NB4 (cell line): ENCODE data around the gene SMC1B.

ENCODE experiments used
- POLR2A ChIP-seq: IDR thresholded peaks from 2 replicates; pipeline ENCODE4 v1.6.1; 2011; ENCODE audit warnings: mild to moderate bottlenecking; ENCODE audit not compliant: insufficient read length; ENCODE audit errors: extremely low read depth
- TF ChIP-seq, protein P1 (sequence below): IDR thresholded peaks from one replicate; pipeline ENCODE4 v1.5.1; 2012; ENCODE audit warnings: low read depth, low read length
- TF ChIP-seq, protein P2 (sequence below): IDR thresholded peaks from 2 replicates; pipeline ENCODE4 v1.6.1; 2011; ENCODE audit warnings: low read depth, low read length

DNA sequence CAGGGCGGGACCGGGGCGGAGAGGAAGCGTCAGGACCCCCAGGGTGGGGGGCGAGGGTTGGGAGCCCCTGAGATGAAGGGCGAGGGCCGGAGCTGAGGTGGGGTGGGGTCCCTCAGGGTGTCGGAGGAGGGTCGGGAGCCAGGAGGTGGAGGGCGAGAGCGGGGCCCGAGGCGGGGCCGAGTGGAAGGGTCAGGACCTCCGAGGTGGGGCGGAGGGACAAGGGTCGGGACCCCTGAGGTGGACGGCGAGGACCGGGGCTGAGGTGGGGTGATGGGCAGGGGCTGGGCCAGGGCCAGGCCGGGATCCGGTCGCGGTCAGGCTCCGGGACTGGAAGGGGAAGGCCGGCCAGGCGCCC is 409 bp downstream of the SMC1B start:
- TF ChIP-seq, protein P1, sequence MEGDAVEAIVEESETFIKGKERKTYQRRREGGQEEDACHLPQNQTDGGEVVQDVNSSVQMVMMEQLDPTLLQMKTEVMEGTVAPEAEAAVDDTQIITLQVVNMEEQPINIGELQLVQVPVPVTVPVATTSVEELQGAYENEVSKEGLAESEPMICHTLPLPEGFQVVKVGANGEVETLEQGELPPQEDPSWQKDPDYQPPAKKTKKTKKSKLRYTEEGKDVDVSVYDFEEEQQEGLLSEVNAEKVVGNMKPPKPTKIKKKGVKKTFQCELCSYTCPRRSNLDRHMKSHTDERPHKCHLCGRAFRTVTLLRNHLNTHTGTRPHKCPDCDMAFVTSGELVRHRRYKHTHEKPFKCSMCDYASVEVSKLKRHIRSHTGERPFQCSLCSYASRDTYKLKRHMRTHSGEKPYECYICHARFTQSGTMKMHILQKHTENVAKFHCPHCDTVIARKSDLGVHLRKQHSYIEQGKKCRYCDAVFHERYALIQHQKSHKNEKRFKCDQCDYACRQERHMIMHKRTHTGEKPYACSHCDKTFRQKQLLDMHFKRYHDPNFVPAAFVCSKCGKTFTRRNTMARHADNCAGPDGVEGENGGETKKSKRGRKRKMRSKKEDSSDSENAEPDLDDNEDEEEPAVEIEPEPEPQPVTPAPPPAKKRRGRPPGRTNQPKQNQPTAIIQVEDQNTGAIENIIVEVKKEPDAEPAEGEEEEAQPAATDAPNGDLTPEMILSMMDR = no peak
- no peak for TF ChIP-seq POLR2A
- TF ChIP-seq, protein P2, sequence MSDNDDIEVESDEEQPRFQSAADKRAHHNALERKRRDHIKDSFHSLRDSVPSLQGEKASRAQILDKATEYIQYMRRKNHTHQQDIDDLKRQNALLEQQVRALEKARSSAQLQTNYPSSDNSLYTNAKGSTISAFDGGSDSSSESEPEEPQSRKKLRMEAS = no peak
